Measurements from ENCODE around the gene AJM1.
"Not testable (repeated sequence)": the region's sequence is repeated elsewhere in the genome, so short reads cannot be mapped to it uniquely, and the experiment has no call there.

AJM1 gene

GRCh38 chr9:136856541-136857141 lies 14.4 kb downstream of the AJM1 start:
- DNase-seq = no peak

- DNase-seq = no peak
Measured at GRCh38 chr9:136857166-136857565, 14.9 kb downstream of the AJM1 start.

- DNase-seq = no peak
Measured at GRCh38 chr9:136857581-136858412, 15.5 kb downstream of the AJM1 start.

GRCh38 chr9:136858452-136858843 lies 16.2 kb downstream of the AJM1 start:
- no peak for DNase-seq

- no peak for DNase-seq
Measured at GRCh38 chr9:136858844-136859757, 16.8 kb downstream of the AJM1 start.

- no peak for DNase-seq
Measured at GRCh38 chr9:136860529-136860928, 18.3 kb downstream of the AJM1 start.

- no peak for DNase-seq
Measured at GRCh38 chr9:136860933-136861873, 18.9 kb downstream of the AJM1 start.

- DNase-seq = no peak
Measured at GRCh38 chr9:136861874-136862457, 19.7 kb downstream of the AJM1 start.

GRCh38 chr9:136862849-136863622 lies 20.8 kb downstream of the AJM1 start:
- DNase-seq = no peak

- no peak for DNase-seq
Measured at GRCh38 chr9:136863623-136864273, 21.5 kb downstream of the AJM1 start.

- no peak for DNase-seq
Measured at GRCh38 chr9:136865041-136865767, 22.9 kb downstream of the AJM1 start.

GRCh38 chr9:136865768-136866103 lies 23.5 kb downstream of the AJM1 start:
- no peak for DNase-seq

- not testable (repeated sequence) for DNase-seq
Measured at GRCh38 chr9:136866898-136867421, 24.7 kb downstream of the AJM1 start.

GRCh38 chr9:136867480-136867879 lies 25.2 kb downstream of the AJM1 start:
- no peak for DNase-seq

GRCh38 chr9:136867917-136868316 lies 25.6 kb downstream of the AJM1 start:
- DNase-seq = no peak

- no peak for DNase-seq
Measured at GRCh38 chr9:136868644-136869043, 26.4 kb downstream of the AJM1 start.

GRCh38 chr9:136869611-136870010 lies 27.3 kb downstream of the AJM1 start:
- DNase-seq = not testable (repeated sequence)

GRCh38 chr9:136875155-136875554 lies 32.9 kb downstream of the AJM1 start:
- no peak for DNase-seq

- no peak for DNase-seq
Measured at GRCh38 chr9:136876476-136876875, 34.2 kb downstream of the AJM1 start.

GRCh38 chr9:136880651-136881050 lies 38.4 kb downstream of the AJM1 start:
- no peak for DNase-seq

Data from NCI-H510A (cell line).